Measurements from ENCODE around the gene HACD2.
A peak's percentile ranks its signal among the peaks of the same experiment; 100 is the strongest.

HACD2 gene

GRCh38 chr3:123590685-123591450 is 6.0 kb upstream of the HACD2 start:
- Histone ChIP-seq H3K9me2 (replicated peaks; ENCODE audit: insufficient read depth, low read length) (no peaks in the 10 kb centered on the region), H3K4me3 (ENCODE audit: insufficient read depth, low read length, poor library complexity, severe bottlenecking) (no peak overlapping the region), H3K27me3 (ENCODE audit: low read length) (no peaks in the 10 kb centered on the region), H3K9me3 (ENCODE audit: insufficient read depth, low read length) (peaks cover 7% of the 10 kb centered on the region; the same call in 1 of the 2 replicates), H2AFZ (ENCODE audit: low read depth, low read length, severe bottlenecking) (no peak overlapping the region), H4K20me1 (ENCODE audit: low read depth, low read length) (no peaks in the 10 kb centered on the region), H3K27ac (ENCODE audit: low read depth, low read length) (no peak overlapping the region), H3K4me2 (ENCODE audit: low read depth, low read length, poor library complexity, severe bottlenecking) (no peak overlapping the region), H3K9ac (ENCODE audit: low read length) (no peak overlapping the region), H3K79me2 (ENCODE audit: insufficient read depth, low read length) (no peaks in the 10 kb centered on the region), H3K36me3 (ENCODE audit: low read length) (0 out of 2 replicates have a peak, but pooled peaks cover 12% of the 10 kb centered on the region), H3F3A (ENCODE audit: insufficient read depth) (no peaks in the 10 kb centered on the region)
- TF ChIP-seq CTCF (IDR thresholded peaks at IDR 0.05; ENCODE audit: insufficient read depth, low read length, poor library complexity, severe bottlenecking) (no peak), EZH2phosphoT487 (conservative IDR thresholded peaks at IDR 0.05; ENCODE audit: low read length) (no peak)

- Histone ChIP-seq H4K20me1 (ENCODE audit: low read depth, low read length) (no peaks in the 10 kb centered on the region), H3K27ac (ENCODE audit: low read depth, low read length) (no peak overlapping the region), H3K27me3 (ENCODE audit: low read length) (no peaks in the 10 kb centered on the region), H3K9ac (ENCODE audit: low read length) (no peak overlapping the region), H3K4me3 (ENCODE audit: insufficient read depth, low read length, poor library complexity, severe bottlenecking) (no peak overlapping the region), H3F3A (ENCODE audit: insufficient read depth) (peaks cover 7% of the 10 kb centered on the region), H3K9me3 (ENCODE audit: insufficient read depth, low read length) (peaks cover 7% of the 10 kb centered on the region; the same call in 1 of the 2 replicates), H2AFZ (ENCODE audit: low read depth, low read length, severe bottlenecking) (no peak overlapping the region), H3K4me2 (ENCODE audit: low read depth, low read length, poor library complexity, severe bottlenecking) (no peak overlapping the region), H3K79me2 (ENCODE audit: insufficient read depth, low read length) (no peaks in the 10 kb centered on the region), H3K36me3 (ENCODE audit: low read length) (0 out of 2 replicates have a peak, but pooled peaks cover 7% of the 10 kb centered on the region), H3K9me2 (replicated peaks; ENCODE audit: insufficient read depth, low read length) (no peaks in the 10 kb centered on the region)
- TF ChIP-seq EZH2phosphoT487 (conservative IDR thresholded peaks at IDR 0.05; ENCODE audit: low read length) (no peak), CTCF (IDR thresholded peaks at IDR 0.05; ENCODE audit: insufficient read depth, low read length, poor library complexity, severe bottlenecking) (no peak)
Observed at GRCh38 chr3:123587401-123587800, 2.5 kb upstream of the HACD2 start.

GRCh38 chr3:123586968-123587367 is 2.1 kb upstream of the HACD2 start:
- Histone ChIP-seq H3K36me3 (ENCODE audit: low read length) (0 out of 2 replicates have a peak, but pooled peaks cover 7% of the 10 kb centered on the region), H3K4me3 (ENCODE audit: insufficient read depth, low read length, poor library complexity, severe bottlenecking) (no peak overlapping the region), H3K27ac (ENCODE audit: low read depth, low read length) (no peak overlapping the region), H3K9me3 (ENCODE audit: insufficient read depth, low read length) (peaks cover 7% of the 10 kb centered on the region; the same call in 1 of the 2 replicates), H2AFZ (ENCODE audit: low read depth, low read length, severe bottlenecking) (no peak overlapping the region), H3K9me2 (replicated peaks; ENCODE audit: insufficient read depth, low read length) (no peaks in the 10 kb centered on the region), H3K79me2 (ENCODE audit: insufficient read depth, low read length) (no peaks in the 10 kb centered on the region), H3K9ac (ENCODE audit: low read length) (no peak overlapping the region), H4K20me1 (ENCODE audit: low read depth, low read length) (no peaks in the 10 kb centered on the region), H3F3A (ENCODE audit: insufficient read depth) (peaks cover 7% of the 10 kb centered on the region), H3K4me2 (ENCODE audit: low read depth, low read length, poor library complexity, severe bottlenecking) (peak overlapping the region; percentile 68), H3K27me3 (ENCODE audit: low read length) (no peaks in the 10 kb centered on the region)
- no peak for TF ChIP-seq CTCF (IDR thresholded peaks at IDR 0.05; ENCODE audit: insufficient read depth, low read length, poor library complexity, severe bottlenecking)
- TF ChIP-seq EZH2phosphoT487 (conservative IDR thresholded peaks at IDR 0.05; ENCODE audit: low read length) = no peak

Data from SU-DHL-6 (cell line).